Smooth muscle cell of the coronary artery (primary cell): ENCODE results near the gene SMARCA5. TPM values are rescaled to one million over a fixed set of nuclear protein-coding genes. Genes with fewer than 3 reads are reported as not detected.

ENCODE experiments used
- total RNA-seq: library from RNA; depleted of rRNA; stranded (reverse); fragments of >200 nt; gene quantifications from 2 replicates; pipeline ENCODE4 v1.2.3, GENCODE V29; 2014; ENCODE audit warnings: low replicate concordance

SMARCA5 gene
- total RNA-seq, result 20.4 and 29.8 TPM in 2 replicates

GRCh38 chr4:143513314-143514168 is at the start of gene SMARCA5:
TSS of gene SMARCA5 (plus strand) at chr4:143513702. CDS start at chr4:143513925, 223 bp downstream.

Other genes starting within 250 kb of the SMARCA5 start
- 6.3 and 6.5 TPM in 2 replicates for gene GAB1, start 176.8 kb upstream of the SMARCA5 start, total RNA-seq
- gene FREM3, start 187.0 kb downstream of the SMARCA5 start, total RNA-seq, result 0.08 TPM in 1 of 2 replicates, not detected in the other